GM19324 (cell line): ENCODE measurements around the gene STPG4.
"Not testable (repeated sequence)": the region's sequence is repeated elsewhere in the genome, so short reads cannot be mapped to it uniquely, and the experiment has no call there.

Source experiments
- ATAC-seq: cut with Tn5 transposase; IDR thresholded peaks from one replicate; pipeline ENCODE4 v1.9.1; 2021; ENCODE audit warnings: mild to moderate bottlenecking, moderate library complexity; ENCODE audit not compliant: unreplicated experiment, low FRiP score

STPG4 gene

GRCh38 chr2:47173986-47174732 is 19.1 kb upstream of the STPG4 start:
- no peak for ATAC-seq

DNA sequence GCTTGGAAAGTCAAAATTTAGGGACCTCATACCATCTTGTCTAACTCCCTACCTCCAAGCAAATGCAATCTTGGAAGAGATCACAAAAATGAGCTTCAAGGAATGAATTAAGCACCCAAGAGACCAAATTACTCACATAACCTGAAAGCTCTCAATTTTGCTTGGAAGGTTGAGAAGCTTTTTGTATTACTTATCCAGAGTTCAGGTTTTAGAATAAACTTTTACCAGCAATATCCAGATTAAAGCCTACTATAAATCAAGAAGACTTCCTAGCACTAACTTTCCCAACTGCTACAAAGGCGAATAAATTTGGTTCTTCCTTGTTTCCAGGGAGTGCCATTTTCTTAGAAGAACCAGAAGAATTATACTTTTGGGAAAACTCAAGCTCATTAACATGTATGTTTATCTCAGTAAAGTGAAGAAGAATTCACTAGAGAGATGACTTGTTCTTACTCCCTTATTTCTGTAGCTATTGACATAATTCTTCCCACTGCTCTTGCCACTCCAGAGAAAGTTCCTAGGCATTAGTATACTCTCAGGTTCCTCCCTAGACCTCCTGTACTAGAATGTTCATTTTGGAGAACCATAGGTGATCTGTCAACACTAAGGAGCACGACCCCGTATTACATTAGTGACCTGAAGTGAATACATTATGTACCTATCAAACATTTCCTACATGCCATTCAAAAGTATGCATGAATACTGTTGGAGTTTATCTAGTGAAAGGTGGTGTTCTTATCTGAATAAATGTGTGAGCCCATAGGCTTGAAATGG is 18.0 kb upstream of the STPG4 start:
- no peak for ATAC-seq

GRCh38 chr2:47172156-47172921 is 17.2 kb upstream of the STPG4 start:
- ATAC-seq = no peak

DNA sequence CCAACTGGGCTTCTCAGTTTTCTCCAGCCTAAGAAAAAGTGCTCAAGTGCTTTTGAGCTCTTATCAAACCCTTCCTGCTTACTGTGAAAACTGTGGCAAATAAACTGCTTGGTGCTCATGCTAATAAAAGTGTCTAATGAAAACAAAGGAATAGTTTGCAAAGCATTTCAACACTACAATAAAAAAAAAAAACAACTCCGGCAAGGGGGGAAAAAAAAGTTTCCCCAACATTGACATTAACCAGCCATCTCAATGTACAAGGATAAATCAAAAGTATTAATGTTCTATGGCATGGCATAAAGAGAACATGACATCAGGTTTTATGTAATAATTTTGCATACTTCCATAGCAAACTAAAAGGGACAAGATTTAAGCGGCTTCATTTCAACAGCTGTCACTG is 14.7 kb upstream of the STPG4 start:
- ATAC-seq = no peak

DNA sequence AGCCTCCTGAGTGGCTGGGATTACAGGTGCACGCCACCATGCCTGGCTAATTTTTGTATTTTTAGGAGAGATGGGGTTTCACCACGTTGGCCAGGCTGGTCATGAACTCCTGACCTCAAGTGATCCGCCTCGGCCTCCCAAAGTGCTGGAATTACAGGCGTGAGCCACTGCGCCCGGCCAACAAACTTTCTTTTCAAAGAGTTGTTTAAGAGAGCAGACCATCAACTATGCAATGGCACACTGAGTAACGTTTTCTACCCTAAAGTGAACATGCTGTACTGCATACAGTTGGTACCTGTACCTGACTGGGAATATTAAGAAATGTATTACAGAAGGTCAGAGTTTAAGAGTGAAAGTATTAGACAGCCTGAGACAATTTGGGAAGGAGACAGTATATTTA is 13.8 kb upstream of the STPG4 start:
- not testable (repeated sequence) for ATAC-seq

DNA sequence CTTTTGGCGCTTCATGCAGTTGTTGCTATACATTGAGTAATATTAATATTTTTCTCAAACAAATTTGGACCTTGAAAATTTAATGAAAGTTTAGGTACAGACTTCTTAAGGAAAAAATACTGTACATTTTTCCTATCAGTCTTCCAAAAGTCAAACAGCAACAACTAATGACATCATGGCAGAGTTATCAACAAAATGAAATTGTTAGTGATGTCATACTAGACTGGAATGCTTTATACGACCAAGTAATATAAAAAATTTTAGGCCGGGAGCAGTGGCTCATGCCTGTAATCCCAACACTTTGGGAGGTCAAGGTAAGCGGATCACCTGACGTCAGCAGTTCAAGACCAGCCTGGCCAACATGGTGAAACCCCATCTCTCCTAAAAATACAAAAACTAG is 12.0 kb upstream of the STPG4 start:
- ATAC-seq = no peak

- no peak for ATAC-seq
Measured at GRCh38 chr2:47165001-47165555, 10.0 kb upstream of the STPG4 start.

- ATAC-seq = no peak
Measured at GRCh38 chr2:47162780-47163179, 7.7 kb upstream of the STPG4 start.

DNA sequence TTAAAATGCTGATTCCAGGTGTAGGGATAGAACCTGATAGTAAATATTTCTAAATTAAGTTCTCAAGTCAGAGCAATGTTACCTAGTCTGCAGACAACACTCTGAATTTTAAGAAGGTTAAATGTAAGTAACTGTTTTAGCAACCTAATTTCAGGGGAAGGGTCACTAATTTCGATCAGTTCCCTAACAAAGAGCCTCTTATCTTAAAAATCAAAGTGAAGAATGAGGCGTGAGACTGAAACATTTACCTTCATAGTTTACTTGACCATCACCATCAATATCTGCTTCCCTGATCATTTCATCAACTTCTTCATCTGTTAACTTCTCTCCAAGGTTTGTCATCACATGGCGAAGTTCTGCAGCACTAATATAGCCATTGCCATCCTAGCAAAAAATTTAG is 6.4 kb upstream of the STPG4 start:
- no peak for ATAC-seq

GRCh38 chr2:47160660-47161059 is 5.6 kb upstream of the STPG4 start:
- ATAC-seq = no peak

GRCh38 chr2:47160211-47160610 is 5.1 kb upstream of the STPG4 start:
- ATAC-seq = no peak

GRCh38 chr2:47159627-47160026 is 4.5 kb upstream of the STPG4 start:
- ATAC-seq = no peak

DNA sequence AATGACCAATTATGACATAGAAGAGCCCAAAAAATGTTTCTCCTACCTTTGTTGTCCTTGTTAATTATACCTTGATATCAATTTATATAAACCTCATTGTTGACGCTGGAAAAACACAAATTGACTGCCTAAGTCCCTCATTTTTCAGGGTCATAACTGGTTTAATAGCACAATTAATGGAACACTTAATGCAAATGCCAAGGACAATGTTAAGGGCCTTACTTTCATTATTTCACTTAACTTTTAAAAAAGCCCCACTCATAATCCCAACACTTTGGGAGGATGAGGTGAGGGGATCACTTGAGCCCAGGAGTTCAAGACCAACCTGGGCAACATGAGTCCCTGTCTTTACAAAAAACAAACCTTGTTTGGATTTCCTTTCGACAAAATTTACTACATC is 3.5 kb upstream of the STPG4 start:
- ATAC-seq = no peak

GRCh38 chr2:47152803-47153202 is 2.3 kb downstream of the STPG4 start:
- no peak for ATAC-seq

- ATAC-seq = no peak
Measured at GRCh38 chr2:47150175-47150574, 4.9 kb downstream of the STPG4 start.

DNA sequence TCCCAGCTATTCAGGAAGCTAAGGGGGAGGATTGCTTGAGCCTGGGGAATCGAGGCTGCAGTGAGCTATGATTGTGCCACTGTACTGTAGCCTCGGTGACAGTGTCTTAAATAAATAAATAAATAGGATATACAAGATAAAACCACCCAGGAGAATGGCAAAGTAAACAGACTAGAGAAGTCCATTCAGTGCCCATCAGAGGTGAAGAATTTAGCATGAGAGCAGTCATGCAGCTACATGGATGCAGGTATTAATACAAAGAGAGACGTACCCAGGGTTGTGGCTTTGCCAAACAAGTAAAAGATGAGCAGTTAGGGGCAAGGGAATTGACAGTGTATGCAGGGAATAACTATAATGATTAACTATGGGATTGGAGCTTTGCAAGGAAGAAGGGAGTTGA is 8.1 kb downstream of the STPG4 start:
- ATAC-seq = no peak

- no peak for ATAC-seq
Measured at GRCh38 chr2:47145466-47145865, 9.6 kb downstream of the STPG4 start.

DNA sequence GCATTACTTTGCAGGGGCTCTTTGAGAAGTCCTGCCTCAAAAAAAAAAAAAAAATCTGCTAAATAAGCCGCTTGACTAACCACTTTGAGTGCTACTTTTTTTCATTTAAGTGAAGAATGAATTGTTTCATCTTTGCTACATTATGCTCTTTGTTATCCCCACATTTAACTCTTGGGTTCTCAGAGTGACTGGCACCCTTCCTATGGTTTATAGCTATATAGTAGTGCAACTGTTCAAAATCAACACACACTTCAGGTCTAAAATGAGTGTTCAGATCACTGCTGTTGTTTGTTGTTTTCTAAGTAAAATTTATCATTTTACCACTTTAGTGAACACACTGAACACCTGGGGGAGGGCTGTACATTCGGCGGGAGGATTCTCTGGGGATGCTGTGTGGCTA is 13.6 kb downstream of the STPG4 start:
- ATAC-seq = no peak

GRCh38 chr2:47134386-47135090 is 20.6 kb downstream of the STPG4 start:
- ATAC-seq = no peak

GRCh38 chr2:47133046-47133445 is 22.1 kb downstream of the STPG4 start:
- no peak for ATAC-seq
